GM21360 (cell line): Measurements from ENCODE around the gene PSMG3.

ENCODE experiments used
- ATAC-seq: cut with Tn5 transposase; IDR thresholded peaks from one replicate; pipeline ENCODE4 v1.9.1; 2021; ENCODE audit warnings: mild to moderate bottlenecking, moderate library complexity; ENCODE audit not compliant: unreplicated experiment

The PSMG3 gene

DNA sequence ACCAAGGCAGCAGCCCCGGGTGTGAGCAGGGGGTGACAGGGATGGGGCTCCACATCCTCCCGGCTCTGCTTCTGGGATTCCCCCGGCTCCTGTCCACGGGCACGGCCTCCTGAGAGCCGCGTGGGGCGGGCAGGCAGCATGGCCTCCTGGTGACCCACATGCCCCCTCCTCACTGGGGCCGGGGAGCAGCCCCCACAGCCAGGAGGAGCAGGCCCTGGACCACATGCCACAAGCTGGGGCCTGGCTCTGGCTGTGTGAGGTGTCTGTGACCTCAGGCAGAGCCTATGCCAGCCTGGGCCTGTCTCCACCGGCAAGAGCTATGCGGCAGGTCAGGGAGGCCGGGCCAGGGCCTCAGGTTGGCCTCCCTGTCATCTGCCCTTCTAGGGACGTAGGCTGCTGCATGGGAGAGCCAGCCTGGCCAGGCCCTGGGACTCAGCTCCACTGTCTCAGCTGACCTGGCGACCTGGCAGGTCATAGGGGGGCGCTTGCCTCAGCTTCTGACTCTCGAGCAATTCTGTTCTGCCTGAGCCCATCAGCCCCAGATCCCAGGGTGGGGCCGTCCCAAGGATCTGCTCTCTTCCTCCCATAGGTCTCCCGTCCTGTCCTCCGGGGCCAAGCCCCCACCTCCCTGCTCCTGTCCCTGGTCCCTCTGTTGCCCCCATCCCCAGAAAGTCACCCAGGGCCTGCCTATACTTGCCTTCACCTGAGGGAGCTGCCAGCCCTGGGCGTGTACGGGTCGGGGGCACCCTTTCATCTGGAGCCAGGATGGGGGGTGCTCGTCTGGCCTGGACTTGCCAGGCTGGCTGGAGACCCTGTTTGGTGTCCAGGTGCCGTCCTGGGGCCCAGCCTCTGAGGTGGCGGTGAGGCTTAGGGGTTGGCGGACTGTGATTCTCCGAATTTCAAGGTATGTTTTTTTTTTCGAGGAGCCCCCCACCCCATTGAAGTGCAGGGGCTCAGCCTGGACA, 9.9 kb downstream of the PSMG3 start:
- ATAC-seq = no peak

DNA sequence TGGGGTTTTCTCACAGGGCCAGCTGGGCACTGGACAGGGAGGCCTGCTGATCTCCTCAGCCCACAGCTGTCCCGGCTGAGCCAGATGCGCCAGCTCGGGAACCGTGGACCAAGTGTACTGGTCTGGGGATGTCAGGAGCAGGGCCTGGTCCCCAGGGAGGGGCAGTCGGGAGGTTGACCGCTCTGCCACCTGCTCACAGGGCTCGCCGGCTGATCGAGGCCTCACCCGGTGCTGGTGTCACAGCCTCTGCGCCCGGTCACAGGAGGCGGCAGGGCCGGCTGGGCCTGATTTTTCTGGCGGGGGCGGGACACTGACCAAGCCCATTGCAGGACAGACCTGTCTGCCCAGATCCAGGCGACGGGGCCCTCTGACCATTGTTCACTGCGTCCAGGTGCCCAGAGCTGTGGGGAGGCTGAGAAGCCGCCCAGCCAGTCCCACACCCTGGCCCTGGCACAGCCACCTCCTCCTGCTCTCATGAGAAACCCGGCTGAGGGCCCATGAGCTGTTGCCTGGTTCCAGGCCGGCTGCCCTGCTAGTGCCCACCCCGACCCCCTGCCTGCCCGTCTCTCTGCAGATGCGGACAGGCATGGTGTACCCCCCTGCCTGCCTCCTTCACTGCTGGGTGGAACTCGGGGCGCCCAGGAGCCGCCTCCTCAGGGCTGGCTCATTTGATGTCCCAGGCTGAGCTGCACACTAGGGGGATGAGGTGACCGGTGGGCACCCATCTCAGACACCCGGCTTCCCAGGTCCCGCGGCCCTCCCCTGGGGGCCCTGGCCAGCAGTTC, 10.8 kb downstream of the PSMG3 start:
- no peak for ATAC-seq

DNA sequence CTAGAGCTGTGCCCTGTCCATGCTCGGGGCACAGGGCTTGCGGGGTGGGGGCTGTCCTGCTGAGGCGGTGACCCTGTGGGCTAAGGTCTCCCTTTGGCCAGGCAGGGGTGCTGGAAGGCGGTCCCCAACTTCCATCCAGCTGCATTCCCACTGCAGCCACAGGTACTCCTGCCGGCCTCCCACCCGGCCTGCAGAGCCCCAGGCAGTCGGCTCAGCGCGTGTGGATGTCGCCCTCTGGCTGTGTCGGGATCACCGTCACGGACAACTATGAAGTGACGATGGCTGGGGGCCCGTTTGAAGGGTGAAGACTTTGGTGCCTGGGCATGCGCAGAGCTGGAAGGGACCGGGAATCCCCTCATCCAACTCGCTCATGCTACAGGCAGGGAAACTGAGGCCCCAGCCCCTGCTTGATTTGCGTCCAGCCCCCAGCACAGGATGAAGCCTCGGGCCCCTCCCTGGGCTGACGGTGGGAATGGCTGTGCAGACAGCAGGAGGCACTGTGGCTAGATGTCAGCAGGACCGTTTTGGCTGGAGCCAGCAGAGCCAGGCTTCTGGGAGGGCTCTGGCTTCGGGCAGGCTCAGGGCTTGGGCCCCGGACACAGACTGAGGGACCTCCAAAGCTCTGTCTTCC, 11.5 kb downstream of the PSMG3 start:
- no peak for ATAC-seq

DNA sequence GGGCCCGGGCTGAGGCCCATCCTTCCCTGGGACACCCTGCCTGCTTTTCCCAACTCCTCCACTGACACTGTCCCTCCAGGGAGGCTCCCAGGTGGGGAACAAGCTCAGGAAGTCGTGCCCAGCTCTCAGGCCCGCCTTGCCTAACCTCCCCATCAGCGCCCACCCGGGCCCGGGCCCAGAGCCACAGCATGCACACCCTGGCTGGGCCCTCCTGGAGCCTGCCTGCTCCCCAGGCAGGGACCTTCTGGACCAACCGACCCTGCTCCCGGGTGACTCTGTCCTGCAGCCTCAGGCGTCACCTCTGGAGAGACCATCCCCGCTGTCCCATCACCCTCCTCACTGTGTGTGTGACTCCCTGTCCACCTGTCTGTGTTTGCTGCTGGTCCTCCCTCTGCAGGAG, 12.1 kb downstream of the PSMG3 start:
- ATAC-seq = no peak

DNA sequence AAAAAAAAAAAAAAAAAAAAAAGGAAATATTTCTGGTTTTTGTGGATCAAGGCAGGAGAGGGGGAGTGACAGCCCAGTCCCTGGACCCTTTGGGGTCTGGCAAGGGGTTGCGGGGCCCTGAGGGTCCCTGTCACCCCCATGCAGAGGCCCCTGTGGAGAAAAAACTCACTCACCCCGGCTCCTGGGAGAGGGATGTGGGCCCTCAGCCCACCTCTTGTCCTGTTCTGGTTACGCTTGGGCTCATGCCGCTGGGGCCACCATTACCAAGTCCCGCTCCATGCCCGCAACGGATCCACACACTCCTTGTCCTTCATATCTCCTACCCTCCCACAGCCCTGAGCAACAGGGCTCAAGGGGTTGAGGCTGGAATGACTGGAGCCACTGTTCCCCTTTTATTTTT, 12.8 kb downstream of the PSMG3 start:
- no peak for ATAC-seq

DNA sequence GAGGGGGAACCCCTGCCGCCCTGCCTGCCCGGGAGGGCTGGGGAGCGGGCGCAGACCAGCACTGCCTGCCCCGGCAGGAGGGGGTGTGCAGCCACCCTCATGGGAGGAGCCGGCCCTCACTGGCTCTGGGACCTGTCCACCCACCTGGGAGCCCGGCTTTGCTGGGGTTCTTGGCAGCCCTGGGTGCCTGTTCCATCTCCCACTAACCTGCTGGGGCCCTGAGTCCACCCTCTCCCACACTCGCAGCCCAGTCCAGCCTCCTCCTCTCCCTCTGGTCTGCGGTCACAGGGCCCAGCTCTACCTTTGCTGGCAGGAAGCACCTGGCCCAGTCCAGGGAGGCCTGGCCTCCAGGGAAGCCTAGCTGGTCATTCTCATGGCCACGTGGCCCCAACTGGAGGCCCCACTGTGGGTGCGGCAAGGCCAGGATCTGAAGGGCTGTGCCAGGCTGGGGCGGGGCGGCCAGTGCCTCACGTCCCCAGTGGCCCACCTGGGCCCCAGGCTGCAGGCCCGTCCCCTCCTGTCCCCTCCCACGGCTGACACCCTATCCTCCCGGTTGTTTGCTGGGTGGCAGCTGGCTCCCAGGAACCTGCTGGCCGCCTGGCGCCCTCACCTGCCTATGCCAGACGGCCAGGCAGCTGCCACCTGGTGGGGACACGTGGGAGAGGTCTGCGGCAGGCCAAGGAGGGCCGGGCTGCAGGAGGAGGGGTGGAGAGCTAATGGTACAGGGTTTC, 13.9 kb downstream of the PSMG3 start, which contains the start of gene TMEM184A:
TSS of gene TMEM184A (minus strand) at position 393 of the 731 bp plus-strand sequence. CDS start 721 bp downstream, outside the sequence.
- ATAC-seq = no peak

- ATAC-seq = no peak
Measured at GRCh38 chr7:1555046-1555812, 14.6 kb downstream of the PSMG3 start.

DNA sequence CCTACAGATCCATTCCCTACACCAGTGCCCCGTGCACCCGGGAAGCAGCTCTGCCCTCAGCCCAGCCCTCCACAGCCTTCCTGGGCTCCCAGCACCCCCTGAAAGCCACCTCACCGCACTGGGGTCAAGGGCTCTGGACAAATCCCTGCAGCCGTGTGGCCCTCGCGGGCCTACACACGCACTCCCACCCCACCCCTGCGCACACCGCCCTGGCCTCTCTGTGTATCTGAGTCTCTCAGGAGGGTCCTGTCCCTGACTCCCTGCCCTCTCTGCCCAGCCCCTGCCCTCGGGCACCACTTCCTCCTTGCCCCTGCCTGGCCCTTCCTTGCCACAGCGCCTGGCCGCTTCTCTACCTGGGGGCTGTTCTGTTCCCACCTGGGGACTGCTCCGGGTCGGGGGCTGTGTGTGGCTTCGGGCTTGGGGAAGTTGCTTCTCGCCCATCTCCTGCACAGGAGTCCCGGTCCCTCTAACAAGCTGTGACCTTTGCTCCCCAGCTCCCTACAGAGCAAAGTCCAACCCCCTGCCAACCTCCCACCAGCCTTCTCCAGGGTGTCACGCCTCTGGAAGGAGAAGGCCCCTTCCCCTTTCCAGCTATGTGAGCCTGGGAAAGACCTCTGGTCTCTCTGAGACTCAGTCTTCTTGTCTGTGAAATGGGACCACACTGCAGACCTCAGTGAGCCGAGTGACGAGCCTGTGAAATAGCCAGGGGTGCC, 15.3 kb downstream of the PSMG3 start:
- ATAC-seq = no peak

GRCh38 chr7:1553512-1554210, 16.2 kb downstream of the PSMG3 start:
- no peak for ATAC-seq

- no peak for ATAC-seq
Measured at GRCh38 chr7:1552200-1552599, 17.6 kb downstream of the PSMG3 start.

DNA sequence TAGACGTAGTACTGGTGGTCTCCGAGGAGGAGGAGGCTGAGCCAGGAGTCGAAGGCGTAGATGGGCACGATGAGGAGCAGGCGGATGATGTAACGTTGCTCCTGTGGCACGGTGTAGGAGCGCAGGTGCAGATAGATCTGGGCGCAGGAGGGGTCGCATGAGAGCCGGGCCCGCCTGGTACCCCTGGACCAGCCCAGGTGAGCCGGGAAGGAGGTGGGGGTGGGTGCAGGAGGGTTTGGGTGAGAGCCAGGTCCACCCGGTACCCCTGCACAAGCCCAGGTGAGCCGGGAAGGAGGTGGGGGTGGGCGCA, 19.0 kb downstream of the PSMG3 start:
- ATAC-seq = no peak

DNA sequence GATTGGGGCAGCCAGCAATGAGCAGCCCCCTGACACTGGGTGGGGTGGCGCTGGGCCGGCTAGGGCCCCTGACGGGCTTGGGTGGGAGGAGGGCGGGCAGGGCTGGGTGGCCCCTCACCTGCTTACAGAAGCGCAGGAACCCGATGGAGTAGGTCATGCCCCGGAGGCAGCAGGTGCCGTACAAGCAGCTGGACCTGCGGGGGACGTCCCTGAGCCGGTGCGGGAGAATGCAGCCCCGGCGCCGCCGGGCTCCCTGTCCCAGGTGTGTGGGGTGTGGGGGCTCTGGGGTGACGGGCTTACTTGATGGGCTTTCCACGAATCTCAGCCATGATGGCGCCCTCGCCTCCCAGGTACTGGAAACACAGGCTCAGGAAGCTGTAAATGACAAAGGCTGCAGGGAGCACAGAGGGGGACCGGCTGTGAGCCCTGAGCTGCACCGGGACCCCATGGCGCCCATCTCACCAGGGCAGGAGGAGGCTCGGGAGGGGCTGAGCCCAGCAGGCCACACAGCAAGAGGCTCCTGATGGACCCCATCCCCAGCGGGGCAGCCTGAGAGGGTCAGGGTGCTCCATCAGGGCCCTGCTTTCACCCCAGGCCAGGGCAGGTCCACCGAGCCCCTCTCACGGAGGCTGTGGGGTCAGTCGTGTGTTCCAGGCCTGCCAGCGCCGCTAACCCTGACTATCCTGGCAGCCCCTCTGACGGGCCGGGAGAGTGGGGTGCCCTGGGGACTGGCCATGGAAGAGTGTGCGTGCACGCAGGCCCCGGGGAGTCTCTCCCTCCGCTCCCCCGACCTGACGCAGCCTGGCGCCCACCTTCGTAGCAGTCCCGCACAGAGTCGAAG, 19.6 kb downstream of the PSMG3 start:
- no peak for ATAC-seq

DNA sequence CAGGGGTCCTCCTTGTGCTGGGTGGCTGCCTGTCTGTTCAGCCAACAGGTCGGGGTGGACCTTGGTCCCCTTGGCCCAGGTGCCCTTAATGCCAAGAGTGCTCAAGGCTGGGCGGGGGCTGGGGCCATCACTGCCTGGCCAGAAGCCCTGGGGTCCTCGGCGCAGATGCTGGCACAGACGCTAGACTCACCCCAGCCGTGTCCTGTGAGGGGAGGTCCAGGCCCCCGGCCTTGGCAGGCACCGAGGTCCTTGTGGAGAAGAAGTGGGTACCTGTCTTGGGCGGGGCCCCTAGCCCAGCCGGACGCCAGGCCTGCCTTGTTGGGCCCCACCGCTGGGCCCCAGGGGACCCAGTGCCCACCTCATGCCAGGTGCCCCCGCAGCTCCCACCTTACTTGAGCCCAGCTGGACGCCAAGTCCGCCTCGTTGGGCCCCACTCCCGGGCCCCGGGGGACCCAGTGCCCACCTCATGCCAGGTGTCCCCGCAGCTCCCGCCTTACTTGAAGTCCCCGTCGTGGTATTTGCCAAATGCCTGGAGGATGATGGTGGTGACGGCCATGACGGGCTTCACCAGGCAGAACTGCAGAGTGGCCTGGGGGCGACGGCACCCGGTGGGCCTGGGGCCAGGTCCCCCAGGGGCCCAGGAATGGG, 20.4 kb downstream of the PSMG3 start:
- ATAC-seq = no peak

DNA sequence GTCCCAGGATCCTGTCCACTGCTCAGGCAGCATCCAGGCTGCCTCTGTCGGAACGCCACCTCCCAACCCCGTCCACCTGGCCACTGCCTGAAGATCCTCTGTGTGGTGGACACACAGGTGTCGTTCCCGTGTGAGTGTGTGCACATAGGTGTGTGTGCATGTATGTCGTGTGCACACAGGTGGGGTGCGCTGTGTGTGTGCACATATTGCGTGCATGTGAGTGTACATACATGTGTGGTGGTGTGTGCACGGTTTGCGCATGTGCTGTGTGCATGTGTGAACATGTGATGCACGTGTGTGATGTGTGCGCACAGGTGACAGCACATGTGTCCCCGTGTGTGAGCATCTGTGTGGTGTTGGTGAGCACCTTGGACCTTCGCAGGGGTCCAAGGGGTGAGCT, 20.9 kb downstream of the PSMG3 start:
- no peak for ATAC-seq

DNA sequence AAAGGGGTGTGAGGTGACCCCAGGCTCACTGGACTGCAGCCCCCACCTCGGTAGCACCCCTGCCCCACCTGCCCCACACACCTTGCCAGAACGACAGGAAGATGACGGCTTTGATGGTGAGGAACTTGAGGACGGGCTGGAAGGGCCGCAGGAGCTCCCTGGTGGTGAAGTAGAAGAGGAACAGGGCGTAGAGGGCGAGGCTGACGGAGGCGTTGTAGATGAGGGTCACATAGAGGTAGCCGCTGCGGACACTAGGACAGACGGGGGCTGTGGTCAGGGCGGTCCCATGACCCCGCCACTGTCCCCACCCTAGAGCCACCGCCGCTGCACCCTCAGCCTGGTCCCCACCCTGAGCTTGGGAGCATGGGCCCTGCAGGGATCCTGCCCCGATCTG, 21.4 kb downstream of the PSMG3 start:
- no peak for ATAC-seq

DNA sequence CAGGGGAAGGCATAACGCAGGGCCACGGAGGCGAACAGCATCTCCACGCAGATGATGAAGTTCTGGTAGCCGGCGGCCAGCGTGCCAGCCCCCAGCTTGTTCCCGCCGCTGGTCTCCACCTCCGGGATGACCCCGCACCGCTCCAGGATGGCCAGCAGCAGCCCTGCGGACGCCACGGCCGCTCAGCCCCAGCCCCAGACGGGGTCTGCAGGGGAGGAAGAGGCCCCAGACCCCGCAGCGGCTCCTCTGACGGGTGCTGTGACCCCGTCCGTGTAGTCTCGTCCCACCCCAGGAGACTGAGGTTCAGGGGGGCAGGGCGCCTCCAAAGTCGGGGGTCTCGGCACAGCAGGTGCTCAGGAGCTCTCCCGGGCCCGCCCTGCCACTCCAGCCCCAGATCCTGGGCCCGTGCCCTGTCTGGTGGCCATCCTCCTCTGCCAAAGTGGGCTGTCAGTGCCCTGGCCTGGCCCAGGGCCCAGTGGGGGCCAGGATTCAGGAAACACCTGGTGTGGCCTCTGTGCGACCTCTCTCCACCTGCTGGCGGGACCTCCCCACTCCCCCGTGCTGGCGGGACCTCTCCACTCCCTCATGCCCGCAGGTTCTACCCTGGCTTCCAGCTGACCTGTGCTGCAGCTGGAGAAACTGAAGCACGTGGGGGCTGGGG, 21.9 kb downstream of the PSMG3 start:
- no peak for ATAC-seq
